Gastroesophageal sphincter (tissue), 4 donors: Measurements from ENCODE around the gene FES. TPM values are rescaled to one million over a fixed set of nuclear protein-coding genes. Genes with fewer than 3 reads are reported as not detected.

Experiments
- ATAC-seq: fragments of 150-250 bp; one replicate; pipeline ENCODE4 v1.9.1; 2016; ENCODE audit warnings: mild to moderate bottlenecking, moderate library complexity
- H3K27ac ChIP-seq, 4 donors: fragments of 200-600 bp; sonication (generic) in 3 of 4; 1 replicate in 3 of 4; 2 replicates in 1 of 4; pipeline ENCODE4 v1.5.1; 2016 to 2019
- H3K27me3 ChIP-seq: fragments of 200-600 bp; sonication (generic); one replicate; pipeline ENCODE4 v1.5.1; 2019
- H3K36me3 ChIP-seq, 2 donors: fragments of 200-600 bp; sonication (generic); one replicate each; pipeline ENCODE4 v1.5.1; 2019; ENCODE audit warnings: control low read depth in 1 of 2
- H3K4me1 ChIP-seq, 3 donors: fragments of 200-600 bp; sonication (generic); 1 replicate in 2 of 3; 2 replicates in 1 of 3; pipeline ENCODE4 v1.5.1; 2016 to 2019; ENCODE audit warnings: control low read depth in 2 of 3
- H3K4me3 ChIP-seq, 2 donors: fragments of 200-600 bp; sonication (generic); one replicate each; pipeline ENCODE4 v1.5.1; 2019; ENCODE audit warnings: mild to moderate bottlenecking in 1 of 2, moderate library complexity in 1 of 2
- H3K9me3 ChIP-seq, 3 donors: fragments of 200-600 bp; sonication (generic); one replicate each; pipeline ENCODE4 v1.5.1; 2017 to 2019; ENCODE audit warnings: control low read depth in 2 of 3
- CTCF ChIP-seq, 4 experiments: fragments of 200-600 bp in 2 of 4; fragments of 450-650 bp in 2 of 4; sonication (generic) in 1 of 4; IDR thresholded peaks; one replicate each; pipeline ENCODE4 v1.5.1; 2017 to 2019; ENCODE audit warnings: antibody characterized with exemption in 4 of 4, mild to moderate bottlenecking in 2 of 4, moderate library complexity in 2 of 4
- EP300 ChIP-seq: sonication (generic); formaldehyde crosslinking; IDR thresholded peaks from one replicate; pipeline ENCODE4 v1.6.1; 2017; ENCODE audit warnings: antibody characterized with exemption, mild to moderate bottlenecking
- POLR2A ChIP-seq, 2 donors: fragments of 450-650 bp; IDR thresholded peaks; one replicate each; pipeline ENCODE4 v1.6.1; 2017; ENCODE audit warnings: antibody characterized with exemption in 2 of 2, mild to moderate bottlenecking in 2 of 2, moderate library complexity in 1 of 2
- POLR2AphosphoS5 ChIP-seq: sonication (generic); formaldehyde crosslinking; IDR thresholded peaks from one replicate; pipeline ENCODE4 v1.6.1; 2017; ENCODE audit warnings: antibody characterized with exemption
- WGBS, 2 donors: methylation state at CpG; one replicate each; pipeline ENCODE4 v1.1.5; 2018; ENCODE audit warnings: low coverage in 1 of 2; 5-methylcytosine and 5-hydroxymethylcytosine counted together
- total RNA-seq, 4 donors: library from RNA; depleted of rRNA; stranded (reverse); fragments of >200 nt; gene quantifications; one replicate each; pipeline ENCODE4 v1.1.0, GENCODE V29; 2016

The FES gene
- total RNA-seq, 4 donors from 2014 or later = 40.1 to 70.4 (median 43.5) TPM

GRCh38 chr15:90889736-90890456, 5.6 kb downstream of the FES start:
- TF ChIP-seq EP300 (no peak), POLR2A (IDR thresholded peaks at IDR 0.05) (no peak), POLR2AphosphoS5 (no peak), CTCF (IDR thresholded peaks at IDR 0.05) (no peak)
- Histone ChIP-seq H3K4me1 (peaks cover 0 to 25% (median 10%) of the 10 kb centered on the region in 3 donors), H3K9me3 (no peaks in the 10 kb centered on the region), H3K36me3 (peaks cover 0 to 80% of the 10 kb centered on the region in 2 donors), H3K4me3 (no peak overlapping the region), H3K27ac (no peak overlapping the region), H3K27me3 (no peaks in the 10 kb centered on the region)
- 94% methylated on average over 12 of the region's 31 CpGs; no CpG with 5 or more reads in 1 of the 2 donors for WGBS, 2 donors
- ATAC-seq = no peak

- Histone ChIP-seq H3K36me3 (peaks cover 0 to 90% of the 10 kb centered on the region in 2 donors), H3K4me1 (peaks cover 0 to 15% (median under 1%) of the 10 kb centered on the region in 3 donors)
- no peak for ATAC-seq
These were observed 6.5 kb downstream of the FES start for GRCh38 chr15:90890839-90891238.

DNA sequence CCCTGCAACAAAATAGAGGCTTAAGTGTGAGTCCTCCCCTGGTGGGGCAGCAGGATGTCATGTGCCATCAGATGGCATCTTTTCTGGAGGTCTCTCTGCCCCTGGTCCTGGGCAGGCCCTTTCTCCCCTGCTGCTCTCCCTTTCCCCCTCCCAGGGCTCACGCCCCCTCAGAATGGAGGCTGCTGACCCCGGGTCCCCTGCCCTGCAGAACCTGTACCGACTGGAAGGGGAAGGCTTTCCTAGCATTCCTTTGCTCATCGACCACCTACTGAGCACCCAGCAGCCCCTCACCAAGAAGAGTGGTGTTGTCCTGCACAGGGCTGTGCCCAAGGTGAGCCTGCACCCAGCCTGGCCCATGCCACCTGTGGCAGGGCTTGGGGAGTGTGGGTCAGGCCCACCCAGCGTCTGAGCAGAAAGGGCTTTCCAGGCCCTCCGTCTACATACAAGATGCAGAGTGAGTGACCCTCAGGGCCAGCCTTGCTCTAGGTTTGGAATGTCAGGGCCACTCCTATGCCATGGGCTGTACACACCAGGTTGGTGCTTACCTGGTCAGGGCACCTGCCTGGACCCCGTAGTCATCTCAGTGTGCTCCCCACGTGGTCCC, 7.1 kb downstream of the FES start:
- peaks cover 0 to 9% (median 0%) of the 10 kb centered on the region in 3 donors for H3K4me1 ChIP-seq
- TF ChIP-seq POLR2AphosphoS5 (no peak), EP300 (no peak), POLR2A (IDR thresholded peaks at IDR 0.05) (no peak), CTCF (IDR thresholded peaks at IDR 0.05) (no peak)
- no peak overlapping the region for H3K4me3 ChIP-seq
- no peak overlapping the region for H3K27ac ChIP-seq
- H3K27me3 ChIP-seq = no peaks in the 10 kb centered on the region
- WGBS, 2 donors = 80% methylated on average over 3 of the region's 8 CpGs; no CpG with 5 or more reads in 1 of the 2 donors
- H3K36me3 ChIP-seq = peaks cover 0 to 96% of the 10 kb centered on the region in 2 donors
- no peak for ATAC-seq
- H3K9me3 ChIP-seq = no peaks in the 10 kb centered on the region

More at GRCh38 chr15:90890839-90891238, 6.5 kb downstream of the FES start:
- Histone ChIP-seq H3K4me3 (no peak overlapping the region), H3K27ac (no peak overlapping the region), H3K27me3 (no peaks in the 10 kb centered on the region), H3K9me3 (no peaks in the 10 kb centered on the region)
- TF ChIP-seq POLR2AphosphoS5 (no peak), CTCF (IDR thresholded peaks at IDR 0.05) (no peak), POLR2A (IDR thresholded peaks at IDR 0.05) (no peak), EP300 (no peak)
- WGBS, 2 donors = 91 to 100% methylated on average over 1 to 6 of the region's 12 CpGs

GRCh38 chr15:90892023-90892422, 7.7 kb downstream of the FES start:
- Histone ChIP-seq H3K27me3 (no peaks in the 10 kb centered on the region), H3K9me3 (no peaks in the 10 kb centered on the region), H3K36me3 (peaks cover 0 to 94% of the 10 kb centered on the region in 2 donors), H3K27ac (no peak overlapping the region), H3K4me3 (no peak overlapping the region), H3K4me1 (peaks cover 0 to 4% (median 0%) of the 10 kb centered on the region in 3 donors)
- TF ChIP-seq POLR2A (IDR thresholded peaks at IDR 0.05) (no peak), POLR2AphosphoS5 (no peak), CTCF (IDR thresholded peaks at IDR 0.05) (no peak), EP300 (no peak)
- no peak for ATAC-seq
- 87 to 94% methylated on average over 3 to 8 of the region's 11 CpGs for WGBS, 2 donors
